Stimulated activated CD4-positive, alpha-beta T cell treated with anti-CD3 and anti-CD28 coated beads, Interleukin-15, amount 100 ng/mL, for 1 hour (primary cell): Measurements from ENCODE around the gene DYSF.

Experiments
- DNase-seq, 2 donors: peaks; one replicate each; pipeline ENCODE4 v3.0.0-alpha.2; 2020; ENCODE audit warnings: low read depth in 1 of 2, low spot score in 1 of 2

Gene DYSF

DNA sequence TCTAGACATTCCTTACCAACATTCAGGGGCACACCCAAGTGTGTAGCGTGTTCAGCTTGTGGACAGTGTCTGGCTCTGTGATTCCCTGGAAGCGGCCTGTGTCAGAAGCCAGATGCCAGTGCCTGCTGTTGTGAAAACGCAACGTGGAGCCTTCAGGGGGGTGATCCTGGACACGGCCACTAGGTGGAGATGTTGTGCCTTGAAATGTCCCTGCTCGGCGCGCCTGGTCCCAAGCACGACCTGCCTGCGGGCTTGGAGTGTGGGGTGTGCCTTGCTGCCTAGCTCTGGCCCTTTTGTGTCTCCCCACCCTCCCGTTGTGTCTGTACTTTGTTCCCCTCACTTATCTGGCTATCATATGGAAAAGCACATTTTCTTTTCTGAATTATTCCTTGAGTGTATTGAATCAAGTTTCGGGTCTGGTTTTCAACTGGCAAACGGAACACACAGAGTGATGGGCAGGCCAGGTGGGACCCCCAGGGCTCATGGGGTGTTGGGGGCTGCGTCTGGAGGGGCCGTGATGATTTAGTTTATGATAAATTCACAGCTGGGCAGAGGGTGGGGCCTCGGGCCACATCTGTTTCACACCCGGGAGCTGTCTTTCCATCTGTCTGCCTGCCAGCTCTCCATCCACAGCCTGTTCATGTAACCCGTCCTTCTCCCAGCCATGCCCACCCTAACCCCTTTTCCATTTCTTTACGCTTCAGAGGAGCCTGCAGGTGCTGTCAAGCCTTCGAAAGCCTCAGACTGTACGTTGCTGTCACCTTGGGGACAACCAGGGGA, 95.5 kb downstream of the DYSF start:
- DNase-seq = peak; percentile 29 to 52

DNA sequence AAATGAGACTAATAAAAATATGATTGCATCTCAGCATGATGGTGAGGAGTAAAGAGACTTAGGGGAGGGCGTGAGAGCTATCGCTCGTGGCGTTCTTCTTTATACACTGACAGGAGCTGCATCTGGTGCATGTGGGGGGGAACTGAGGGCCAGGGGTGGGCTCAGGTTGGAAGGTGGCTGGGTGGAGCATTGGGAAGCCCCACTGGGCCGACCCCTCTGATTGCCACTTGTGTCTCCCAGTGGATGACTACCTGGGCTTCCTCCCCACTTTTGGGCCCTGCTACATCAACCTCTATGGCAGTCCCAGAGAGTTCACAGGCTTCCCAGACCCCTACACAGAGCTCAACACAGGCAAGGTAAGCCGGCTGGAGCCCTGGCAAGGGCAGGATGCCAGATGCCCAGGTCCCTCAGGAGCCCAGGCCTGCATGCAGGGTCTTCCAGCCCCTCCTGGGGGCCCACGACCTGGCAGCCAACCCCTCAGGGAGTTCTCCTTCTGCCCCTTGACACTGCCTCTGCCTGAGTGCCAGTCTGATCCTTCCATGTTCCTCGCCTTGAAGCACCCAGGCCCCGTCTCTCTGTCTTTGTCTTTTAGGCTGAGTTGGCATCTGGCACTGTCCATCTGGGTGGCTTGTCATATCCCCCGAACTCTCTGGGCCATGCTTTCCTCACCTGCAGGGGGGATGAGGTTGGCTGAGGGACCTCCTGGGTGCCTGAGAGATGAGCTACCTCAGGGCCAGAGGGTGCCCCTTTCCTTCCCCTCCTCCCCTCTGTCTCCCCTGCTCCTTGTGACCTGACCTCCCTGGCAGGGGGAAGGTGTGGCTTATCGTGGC, 97.7 kb downstream of the DYSF start:
- no peak for DNase-seq

DNA sequence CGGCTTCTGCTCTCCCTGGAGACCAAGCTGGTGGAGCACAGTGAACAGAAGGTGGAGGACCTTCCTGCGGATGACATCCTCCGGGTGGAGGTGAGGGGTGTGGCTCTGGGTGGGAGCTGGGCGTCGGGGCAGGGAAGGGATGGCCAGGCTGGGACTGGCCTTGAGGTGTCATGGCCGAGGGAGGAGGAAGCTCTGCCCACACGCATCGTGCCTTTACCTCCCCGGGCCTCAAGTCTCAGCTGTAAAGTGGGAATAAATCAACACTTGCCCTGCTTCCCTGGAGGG, 98.2 kb downstream of the DYSF start:
- no peak for DNase-seq

DNA sequence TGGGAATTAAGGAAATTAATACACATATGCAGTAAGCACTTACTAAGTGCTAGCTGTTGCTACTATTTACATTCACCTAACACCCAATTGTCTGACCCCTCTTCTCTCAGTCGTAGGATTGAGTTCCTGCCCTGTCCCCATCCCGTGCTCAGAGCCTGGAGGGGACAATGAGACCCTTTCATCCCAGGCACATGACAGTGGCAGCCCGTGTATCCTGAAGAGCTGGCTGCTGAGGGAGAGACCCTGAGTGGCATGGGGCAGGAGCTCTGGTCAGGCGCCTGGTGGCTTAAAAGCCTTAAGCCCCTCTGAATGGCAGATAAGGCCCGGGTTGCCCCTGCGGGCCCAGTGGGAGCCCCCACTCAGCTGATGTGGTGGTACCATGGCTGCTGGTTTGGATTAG, 99.0 kb downstream of the DYSF start:
- no peak for DNase-seq

DNA sequence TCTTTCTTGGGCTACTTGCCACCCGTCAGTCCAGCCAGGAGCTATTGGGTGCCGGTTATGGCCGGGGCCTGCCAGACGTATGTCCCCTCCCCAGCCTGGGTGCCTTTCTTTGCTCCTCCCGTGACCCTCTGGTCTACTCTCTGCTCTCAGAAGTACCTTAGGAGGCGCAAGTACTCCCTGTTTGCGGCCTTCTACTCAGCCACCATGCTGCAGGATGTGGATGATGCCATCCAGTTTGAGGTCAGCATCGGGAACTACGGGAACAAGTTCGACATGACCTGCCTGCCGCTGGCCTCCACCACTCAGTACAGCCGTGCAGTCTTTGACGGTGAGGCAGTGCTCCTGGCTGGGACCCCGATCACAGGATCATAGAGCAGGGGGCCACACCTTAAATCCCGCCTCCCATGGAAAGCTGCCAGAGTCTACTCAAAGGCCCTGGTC, 99.5 kb downstream of the DYSF start:
- no peak for DNase-seq

DNA sequence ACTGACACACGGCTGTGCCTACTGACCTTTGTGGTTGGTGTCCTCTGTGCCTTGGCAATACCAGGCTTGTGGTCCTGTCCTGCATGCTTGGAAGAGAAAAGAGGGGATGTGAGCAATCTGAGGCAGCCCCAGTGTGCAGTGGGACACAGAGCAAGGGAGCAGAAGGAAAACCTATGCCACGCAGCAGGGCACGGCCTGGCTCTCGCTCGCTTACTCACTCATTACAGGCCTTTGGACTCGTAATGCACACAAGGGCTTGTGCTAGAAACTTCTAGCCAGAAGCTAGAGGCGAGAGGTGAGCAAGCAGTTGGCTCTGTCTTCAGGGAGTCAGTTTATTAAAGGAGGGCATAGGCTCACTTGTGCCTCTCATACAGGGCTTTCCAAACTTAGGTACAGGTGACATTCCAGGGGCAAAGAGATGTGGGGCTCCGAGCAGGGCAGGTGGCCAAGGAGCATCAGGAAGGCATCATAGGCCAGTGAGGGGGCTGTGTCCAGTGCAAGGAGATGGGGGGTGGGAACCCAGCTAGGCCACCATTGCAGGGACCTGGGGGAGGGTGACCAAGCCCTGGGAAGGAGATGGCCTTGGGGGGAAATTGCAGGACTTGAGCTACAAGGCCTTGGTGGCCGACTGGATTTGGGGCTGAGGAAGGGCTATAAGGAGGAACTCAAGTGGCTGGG, 100.8 kb downstream of the DYSF start:
- DNase-seq = no peak

DNA sequence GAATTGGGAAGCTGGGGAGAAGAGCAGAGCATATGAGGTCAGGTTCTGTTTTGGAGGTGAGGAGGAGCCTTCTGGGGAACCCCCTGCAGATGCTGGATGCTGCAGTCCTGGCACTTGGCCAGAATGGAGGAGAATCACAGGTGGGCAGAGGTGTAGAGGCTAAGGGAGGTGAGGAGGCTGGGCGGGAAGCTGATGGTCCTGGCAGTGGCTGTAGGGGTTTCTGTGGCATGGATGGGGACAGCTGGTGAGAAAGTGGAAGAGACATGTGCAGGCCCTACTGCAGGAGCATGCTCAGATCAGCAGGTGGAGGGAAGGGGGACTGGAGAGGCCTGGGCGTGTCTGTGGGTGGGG, 101.3 kb downstream of the DYSF start:
- DNase-seq = no peak

DNA sequence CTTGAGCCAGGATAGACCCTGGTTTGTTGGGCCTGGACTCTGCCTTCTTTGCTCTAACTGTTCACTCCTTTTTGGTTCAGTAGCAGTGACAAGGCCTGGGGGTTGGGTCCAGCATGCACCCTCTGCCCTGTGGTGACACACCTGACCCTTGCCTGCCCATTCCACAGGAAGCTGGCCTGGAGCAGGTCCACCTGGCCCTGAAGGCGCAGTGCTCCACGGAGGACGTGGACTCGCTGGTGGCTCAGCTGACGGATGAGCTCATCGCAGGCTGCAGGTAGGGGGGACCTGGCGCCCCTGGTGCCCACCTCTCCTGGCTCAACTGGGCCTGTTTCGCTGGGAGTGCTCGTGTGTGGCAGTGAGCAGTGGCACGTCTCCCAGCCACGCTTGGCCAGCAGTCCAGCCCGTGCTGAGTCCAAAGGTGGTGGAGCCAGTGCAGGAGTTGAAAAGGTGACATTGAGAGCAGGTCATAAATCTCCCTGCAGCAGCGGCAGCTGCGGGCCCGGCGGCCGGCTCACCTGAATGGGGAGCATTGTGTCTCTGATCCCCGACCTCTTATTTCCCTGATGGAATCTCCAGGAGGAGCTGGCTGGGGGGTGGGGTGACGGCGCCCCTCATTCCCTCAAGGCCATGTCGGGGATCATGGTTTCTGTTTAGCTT, 102.6 kb downstream of the DYSF start:
- DNase-seq = no peak

DNA sequence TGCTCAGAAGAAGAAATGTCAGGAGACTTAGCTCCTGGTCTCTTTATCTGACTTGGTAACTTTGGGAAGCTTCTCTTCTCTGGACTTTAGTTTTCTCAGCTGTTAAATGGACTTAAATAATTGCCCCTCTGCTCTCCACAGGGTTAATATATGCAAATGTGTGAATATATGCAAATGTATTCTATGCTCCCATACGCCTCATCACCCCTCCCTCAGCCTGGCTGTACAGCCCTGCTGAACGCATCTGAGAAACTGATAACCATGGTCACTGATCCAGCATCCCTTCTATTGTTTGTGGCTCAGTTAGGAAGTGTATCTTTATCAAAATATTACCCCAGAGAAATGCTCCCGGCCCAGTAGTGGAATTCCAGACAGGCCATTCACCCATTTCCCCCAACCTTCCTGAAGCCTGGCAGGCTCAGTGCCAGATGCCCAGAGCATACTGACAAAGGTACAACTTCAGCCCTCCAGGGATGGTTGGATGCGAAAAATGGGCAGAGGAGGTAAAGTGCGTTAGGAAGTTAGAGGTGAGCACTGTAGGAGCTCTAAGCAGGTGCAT, 103.4 kb downstream of the DYSF start:
- no peak for DNase-seq

DNA sequence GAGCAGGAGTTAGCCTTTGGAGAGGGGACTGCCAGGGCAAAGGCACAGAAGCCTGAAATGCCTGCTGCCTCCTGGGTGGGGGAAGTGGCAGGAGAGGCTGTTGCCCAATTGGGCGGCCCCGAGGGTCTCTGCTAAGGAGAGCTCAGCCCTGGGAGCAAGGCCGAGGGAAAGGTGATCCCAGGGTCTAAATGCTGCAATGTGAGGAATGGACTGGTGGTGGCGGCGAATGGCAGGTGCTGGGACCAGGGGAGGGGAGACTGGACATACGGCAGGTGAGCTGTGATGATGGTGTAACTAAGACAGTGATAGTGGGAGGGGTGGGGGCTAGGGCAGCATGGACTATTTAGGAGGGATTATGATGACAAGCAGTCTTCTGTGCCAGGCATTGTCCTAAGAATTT, 104.0 kb downstream of the DYSF start:
- no peak for DNase-seq

DNA sequence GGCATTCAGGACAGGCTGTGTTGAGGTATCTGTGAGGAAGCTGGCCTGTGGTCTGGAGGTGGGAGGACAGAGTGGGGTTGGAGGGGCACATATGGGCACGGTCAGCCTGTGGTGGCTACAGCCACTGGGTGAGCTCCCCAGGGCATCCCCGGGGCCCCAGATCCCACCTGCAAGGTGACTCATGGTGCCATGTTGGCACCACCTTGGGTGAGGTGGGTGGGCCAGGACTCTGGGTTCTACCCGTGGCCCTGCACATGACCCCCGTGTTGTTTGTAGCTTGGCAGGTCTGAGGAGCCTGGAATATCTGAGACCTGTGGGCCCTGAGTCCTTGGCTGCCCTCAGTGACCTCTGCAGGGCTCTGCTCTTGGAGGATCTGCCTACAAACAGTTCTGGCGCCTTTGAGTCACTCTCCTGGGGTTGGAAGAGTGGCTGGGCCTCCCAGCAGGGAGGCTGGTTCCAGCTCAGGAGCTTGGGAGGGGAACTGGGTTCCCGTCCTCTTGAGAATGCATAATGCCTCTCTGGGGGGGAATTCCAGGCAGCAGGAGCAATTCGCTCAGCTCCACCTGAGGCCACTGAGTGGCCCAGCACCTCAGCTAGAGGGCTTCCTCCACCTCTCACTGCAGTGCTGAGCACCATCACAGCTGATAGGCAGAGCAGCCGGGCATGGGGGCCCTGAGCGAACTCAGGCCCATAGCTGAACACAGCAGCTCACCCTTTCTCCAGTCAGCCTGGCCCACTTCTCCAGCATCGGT, 105.1 kb downstream of the DYSF start:
- no peak for DNase-seq

DNA sequence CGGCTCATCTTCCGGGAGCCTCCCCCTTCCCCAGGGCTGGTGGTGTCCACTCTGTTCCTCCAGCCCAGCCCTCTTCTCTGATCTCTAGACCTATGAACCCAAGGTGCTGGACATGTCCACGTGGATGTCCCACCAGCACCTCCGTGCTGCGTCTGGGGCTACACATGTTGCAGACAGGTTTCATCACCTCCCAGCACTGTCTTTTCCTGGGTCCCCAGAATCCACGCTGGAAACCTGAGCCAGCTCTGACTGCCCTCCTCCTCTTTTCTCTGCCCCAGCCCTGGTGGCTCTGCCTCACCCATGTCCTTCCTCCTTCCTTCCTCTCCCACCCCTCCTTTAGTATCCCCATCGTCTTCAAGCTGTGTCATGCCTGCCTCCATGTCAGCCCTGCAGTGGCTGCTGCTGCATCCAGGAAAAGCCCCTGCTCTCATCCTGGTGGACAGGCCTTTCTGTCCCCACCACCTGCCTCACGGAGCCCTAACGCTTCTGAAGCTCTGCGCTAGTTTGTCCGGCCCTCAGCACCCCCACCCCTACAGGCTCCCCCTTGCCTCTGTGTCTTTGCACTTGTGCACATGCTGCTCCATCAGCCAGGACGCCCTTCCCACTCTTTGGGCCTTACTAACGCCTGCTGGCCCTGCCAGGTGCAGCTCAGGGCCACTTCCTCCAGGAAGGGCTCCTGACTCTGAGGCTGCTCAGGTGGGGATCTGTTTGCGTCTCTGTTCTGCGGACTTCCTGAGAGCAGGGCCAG, 105.9 kb downstream of the DYSF start:
- DNase-seq = no peak

DNA sequence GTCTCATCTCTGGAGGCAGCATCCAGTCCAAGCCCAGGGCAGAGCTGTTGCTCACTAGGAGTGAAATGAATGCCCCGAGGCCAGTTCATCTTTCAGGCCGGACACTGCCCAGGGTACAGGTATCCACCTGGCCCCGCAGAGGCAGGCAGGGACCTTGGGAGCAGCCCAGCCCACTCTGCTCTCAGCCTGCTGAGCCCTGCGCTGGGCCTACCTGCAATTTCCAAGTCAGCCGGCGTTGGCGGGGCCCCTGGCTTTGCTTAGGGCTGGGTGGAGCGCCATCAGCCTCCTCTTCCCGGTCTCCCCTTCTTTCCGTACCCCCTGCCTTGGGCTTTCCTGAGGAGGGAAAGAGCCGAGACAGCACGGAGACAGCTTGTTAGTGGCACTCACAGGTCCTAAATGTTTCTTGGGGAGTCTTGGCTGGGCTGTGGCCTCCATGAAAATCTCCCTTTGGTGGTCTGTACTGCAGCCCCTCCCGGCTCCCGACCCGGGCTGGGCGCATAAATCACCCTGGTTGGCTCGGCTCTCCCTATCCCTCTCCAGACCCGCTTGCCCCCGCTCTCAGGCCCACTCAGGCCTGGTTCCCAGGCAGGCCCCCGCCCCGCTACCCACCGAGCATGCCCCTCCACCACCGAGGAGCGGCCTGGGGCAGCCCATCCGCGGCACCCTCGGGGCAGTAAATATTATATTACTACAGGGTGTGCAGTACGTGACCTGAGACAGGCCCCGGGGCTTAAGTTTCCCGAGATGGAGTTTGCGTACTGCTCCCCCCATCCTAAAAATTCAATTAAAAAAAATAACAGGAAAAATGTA, 106.7 kb downstream of the DYSF start:
- DNase-seq = no peak

DNA sequence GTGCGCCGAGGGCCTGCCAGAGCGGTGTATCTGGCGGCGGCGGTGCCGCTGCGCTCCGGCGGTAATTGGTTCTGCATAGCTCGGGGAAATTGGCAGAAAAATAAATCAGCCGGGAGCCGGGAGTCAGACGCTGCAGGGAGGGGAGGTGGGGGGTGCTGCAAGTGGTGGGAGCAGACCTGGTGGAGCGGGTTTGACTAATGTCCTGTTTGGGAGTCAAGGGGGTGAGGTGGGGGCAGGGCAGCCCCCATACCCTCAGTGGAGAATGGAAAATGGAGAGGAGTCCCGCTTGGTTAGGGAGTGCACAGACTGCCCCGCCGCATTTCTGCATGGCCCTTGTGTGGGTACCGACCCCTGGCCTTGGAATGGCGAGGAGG, 107.3 kb downstream of the DYSF start:
- no peak for DNase-seq

DNA sequence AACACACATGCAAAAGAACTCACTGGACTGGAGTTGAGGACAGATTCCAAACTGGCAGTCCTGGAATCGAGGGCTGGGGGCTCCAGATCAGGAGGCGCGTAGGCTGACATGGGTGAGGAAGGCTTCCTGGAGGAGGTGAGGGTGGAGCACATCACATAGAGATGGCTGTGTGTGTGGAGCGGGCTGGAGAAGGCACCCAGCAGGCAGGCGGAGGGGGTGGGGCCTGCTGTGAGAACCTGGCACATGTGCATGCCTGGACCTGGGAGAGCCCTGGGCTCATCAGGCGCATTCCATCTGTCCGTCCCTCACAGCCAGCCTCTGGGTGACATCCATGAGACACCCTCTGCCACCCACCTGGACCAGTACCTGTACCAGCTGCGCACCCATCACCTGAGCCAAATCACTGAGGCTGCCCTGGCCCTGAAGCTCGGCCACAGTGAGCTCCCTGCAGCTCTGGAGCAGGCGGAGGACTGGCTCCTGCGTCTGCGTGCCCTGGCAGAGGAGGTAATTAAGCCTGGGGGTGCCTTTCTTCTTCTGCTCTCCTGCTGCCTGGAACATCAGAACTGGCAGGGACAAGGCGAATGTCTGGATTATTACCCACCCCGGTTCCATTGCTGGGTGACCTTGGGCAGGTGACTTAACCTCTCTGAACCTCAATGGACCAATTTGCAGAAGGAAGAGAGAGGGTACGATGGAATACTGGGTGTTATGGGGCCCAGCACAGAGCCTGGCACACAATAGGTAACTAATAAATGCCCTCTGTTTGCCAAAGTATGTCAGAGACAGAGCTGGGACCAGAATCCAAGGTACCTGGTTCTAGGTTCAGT, 108.3 kb downstream of the DYSF start:
- no peak for DNase-seq

DNA sequence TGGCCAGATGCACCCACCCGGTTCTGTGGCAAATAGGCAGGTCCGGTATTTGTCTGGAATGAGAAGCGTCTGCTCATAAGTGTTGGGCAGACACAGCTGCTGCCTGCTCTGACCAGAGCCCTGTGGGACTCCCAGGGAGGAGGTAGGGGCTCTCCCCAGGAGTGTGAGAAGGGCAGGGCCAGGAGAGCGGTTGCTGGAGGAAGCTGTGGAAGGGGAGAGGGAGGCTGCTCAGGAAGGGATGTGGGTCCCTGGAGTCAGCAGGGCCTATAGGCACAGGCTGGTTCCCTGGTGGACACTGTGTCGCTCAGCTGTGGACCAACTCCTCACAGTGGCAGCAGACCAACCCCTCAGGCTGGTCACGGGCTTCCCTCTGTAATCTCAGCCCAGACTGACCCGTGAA, 109.2 kb downstream of the DYSF start:
- DNase-seq = no peak

DNA sequence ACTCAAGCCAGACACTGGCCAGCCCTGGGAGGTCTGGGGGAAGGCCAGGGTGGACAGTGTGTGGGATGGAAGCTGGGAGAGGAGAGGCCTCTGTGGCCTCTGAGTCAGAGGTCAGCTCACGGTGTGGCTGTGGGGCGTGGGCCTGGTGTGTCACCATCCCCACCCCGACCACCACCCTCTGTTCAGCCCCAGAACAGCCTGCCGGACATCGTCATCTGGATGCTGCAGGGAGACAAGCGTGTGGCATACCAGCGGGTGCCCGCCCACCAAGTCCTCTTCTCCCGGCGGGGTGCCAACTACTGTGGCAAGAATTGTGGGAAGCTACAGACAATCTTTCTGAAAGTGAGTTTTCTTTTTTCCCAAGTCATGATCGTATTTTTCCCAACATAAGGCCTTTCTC, 110.5 kb downstream of the DYSF start:
- DNase-seq = no peak

DNA sequence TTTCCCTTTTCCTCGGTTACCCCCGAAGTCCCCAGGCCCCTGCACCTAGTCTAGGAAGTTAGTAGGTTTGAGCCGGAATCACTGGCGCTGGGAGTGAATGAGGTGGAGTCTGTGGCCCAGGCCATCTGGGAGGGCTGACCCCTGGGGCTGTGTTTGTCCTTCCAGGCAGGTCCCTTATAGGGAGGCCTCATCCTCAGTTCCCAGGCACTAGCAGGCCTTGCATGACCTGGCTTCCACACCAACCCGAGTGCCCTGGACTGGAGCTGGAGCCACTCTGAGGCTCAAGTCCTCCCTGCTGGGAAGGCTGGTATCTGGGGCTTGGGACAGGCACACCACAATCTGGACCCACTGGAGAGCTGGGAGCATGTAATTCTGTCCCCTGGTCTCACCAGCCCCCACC, 111.0 kb downstream of the DYSF start:
- no peak for DNase-seq
